ENCODE measurements around the gene GABBR2. TPM values are rescaled to one million over a fixed set of nuclear protein-coding genes. Genes with fewer than 3 reads are reported as not detected.

GABBR2 gene
- total and polyA plus RNA-seq, 2 of the 8 experiments (the other 6 are each of a cell fraction or from before 2014, with no cell fraction given): 0.50 to 1.2 TPM

- Histone ChIP-seq H4K20me1 (replicated peaks in 1 of 2; ENCODE audit: control insufficient read depth in 1 of 2, insufficient read depth in 2 of 2, low read length in 2 of 2) (peaks cover 0 to 2% of the 10 kb centered on the region in 2 experiments), H3K27ac (ENCODE audit: low read depth, low read length) (no peak overlapping the region), H3K9me3 (ENCODE audit: insufficient read depth in 2 of 2, low read depth in 1 of 2, low read length in 1 of 2) (no peaks in the 10 kb centered on the region), H3K14ac (ENCODE audit: insufficient read length) (no peak overlapping the region), H3K36me3 (ENCODE audit: control insufficient read depth in 2 of 4, insufficient read depth in 4 of 4, low read length in 3 of 4) (no peaks in the 10 kb centered on the region), H3K79me1 (ENCODE audit: low read depth, low read length) (no peaks in the 10 kb centered on the region), H3K23ac (ENCODE audit: insufficient read length) (no peak overlapping the region), H3K79me2 (ENCODE audit: control insufficient read depth in 1 of 2, insufficient read depth in 2 of 2, low read length in 2 of 2) (no peaks in the 10 kb centered on the region), H2BK12ac (ENCODE audit: low read depth, low read length) (no peak overlapping the region; the same call in 1 of the 2 replicates), H2AFZ (ENCODE audit: low read length) (0 out of 2 replicates have a peak overlapping the region, but pooled peaks have one; percentile 72), H3K4ac (replicated peaks; ENCODE audit: insufficient read length, low read depth, low read length) (no peak overlapping the region), H2AK5ac (ENCODE audit: low read depth, low read length) (no peak overlapping the region), H3K4me3 (ENCODE audit: extremely low read depth in 1 of 4, insufficient read depth in 2 of 4, low read depth in 3 of 4, low read length in 4 of 4) (no peak overlapping the region), H4K5ac (ENCODE audit: insufficient read length, low read depth, low read length) (no peak overlapping the region), H3K27me3 (replicated peaks in 1 of 4; ENCODE audit: control insufficient read depth in 3 of 4, extremely low read depth in 1 of 4, insufficient read depth in 3 of 4, low read length in 3 of 4) (no peaks in the 10 kb centered on the region), H3K23me2 (ENCODE audit: low read depth, low read length) (peaks cover 5% of the 10 kb centered on the region; the same call in 1 of the 2 replicates), H2BK120ac (replicated peaks; ENCODE audit: low read depth, low read length) (no peak overlapping the region), H3K9ac (replicated peaks in 1 of 4; ENCODE audit: extremely low read depth in 1 of 4, low read depth in 3 of 4, low read length in 3 of 4) (no peak overlapping the region), H4K8ac (ENCODE audit: extremely low read depth, insufficient read depth, low read length) (no peak overlapping the region), H4K91ac (replicated peaks; ENCODE audit: insufficient read length, low read length) (peak overlapping the region; percentile 12), H2BK20ac (ENCODE audit: low read length) (no peak overlapping the region), H2BK5ac (ENCODE audit: low read depth, low read length) (no peak overlapping the region), H3K4me2 (ENCODE audit: insufficient read depth in 1 of 2, low read depth in 2 of 2, low read length in 2 of 2) (no peak overlapping the region), H3K56ac (replicated peaks; ENCODE audit: insufficient read length, low read depth, low read length) (no peak overlapping the region), H2BK15ac (ENCODE audit: low read length) (no peak overlapping the region), H3K4me1 (replicated peaks in 1 of 4; ENCODE audit: control insufficient read depth in 3 of 4, insufficient read depth in 4 of 4, low read length in 3 of 4) (no peaks in the 10 kb centered on the region), H3K18ac (ENCODE audit: extremely low read depth, low read length) (no peak overlapping the region)
- WGBS, 2 experiments (ENCODE audit: extremely low coverage in 1 of 2, insufficient coverage in 1 of 2, insufficient read length in 1 of 2, insufficient replicate concordance in 2 of 2, low coverage in 1 of 2, low lambda C conversion rate in 2 of 2, missing lambda C conversion rate in 1 of 2): 90% methylated on average over 13 of the region's 13 CpGs; no CpG with 5 or more reads in 1 of the 2 experiments
- FAIRE-seq (no peak), DNase-seq (ENCODE audit: low read depth in 1 of 2, low spot score in 2 of 2) (no peak)
- ChIA-PET POLR2A (ENCODE audit: partially characterized antibody) (no interaction called here), CTCF (ENCODE audit: partially characterized antibody) (interaction anchor here (0.6 to 3.0 kb wide), 12 partner anchors 8 to 497 kb away, joined by 3 to 13 read pairs (median 3); no protein-coding TSS in a partner anchor)
- TF ChIP-seq ATF3 (IDR thresholded peaks at IDR 0.05; ENCODE audit: insufficient read depth, low read depth, low read length) (no peak), KDM5A (IDR thresholded peaks at IDR 0.05; ENCODE audit: low read length) (no peak), EP300 (IDR thresholded peaks at IDR 0.05; ENCODE audit: borderline replicate concordance in 1 of 2, low read depth in 2 of 2, low read length in 2 of 2) (no peak), HDAC2 (IDR thresholded peaks at IDR 0.05; ENCODE audit: borderline replicate concordance in 1 of 2, low read depth in 2 of 2, low read length in 2 of 2) (no peak), TBP (IDR thresholded peaks at IDR 0.05; ENCODE audit: low read depth, low read length) (no peak), SIN3A (conservative IDR thresholded peaks at IDR 0.05 in 1 of 2, IDR thresholded peaks at IDR 0.05 in 1 of 2; ENCODE audit: low read depth in 1 of 2, low read length in 2 of 2) (no peak), RBBP5 (IDR thresholded peaks at IDR 0.05; ENCODE audit: borderline replicate concordance, low read depth, low read length) (no peak), FOSL1 (IDR thresholded peaks at IDR 0.05; ENCODE audit: insufficient read depth, low read depth, low read length) (no peak)
Measured at GRCh38 chr9:98575379-98576346, 133.1 kb downstream of the GABBR2 start.

Data from H1 (cell line).